ENCODE measurements around the gene CPNE2. TPM values are rescaled to one million over a fixed set of nuclear protein-coding genes. Genes with fewer than 3 reads are reported as not detected.

CPNE2 gene
- polyA plus RNA-seq, 2 of the 4 experiments (the other 2 are of a cell fraction): 36.7 TPM

DNA sequence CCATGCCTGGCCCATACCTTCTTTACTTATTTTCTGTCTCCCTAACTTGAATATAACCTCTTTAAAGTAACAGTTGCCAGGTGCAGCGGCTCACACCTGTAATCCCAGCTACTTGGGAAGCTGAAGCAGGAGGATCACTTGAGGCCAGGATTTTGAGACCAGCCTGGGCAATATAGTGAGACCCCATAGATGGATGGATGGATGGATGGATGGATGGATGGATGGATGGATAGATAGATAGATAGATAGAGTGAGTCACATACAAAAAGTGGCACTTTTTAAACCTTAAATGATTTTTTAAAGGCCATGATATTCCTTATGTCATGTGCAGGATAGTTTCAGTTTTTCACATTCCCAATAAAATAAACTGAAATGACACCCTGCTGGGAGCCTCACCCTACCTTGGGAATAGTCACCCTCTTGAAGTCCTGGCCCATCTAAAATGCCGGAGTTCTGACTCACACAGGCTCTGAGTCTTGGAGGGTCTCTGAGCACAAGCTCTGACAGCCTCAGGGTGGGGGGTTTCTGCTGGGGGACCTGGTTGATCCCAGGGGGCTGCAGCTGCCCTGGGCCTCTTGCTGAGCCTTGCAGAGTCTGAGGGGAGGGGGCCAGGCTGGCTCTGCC, 26.2 kb downstream of the CPNE2 start:
- Histone ChIP-seq H3K9me3 (no peaks in the 10 kb centered on the region), H3K27ac (no peak overlapping the region; a peak in 1 of 6 replicates), H3K4me3 (no peak overlapping the region), H3K4me2 (no peak overlapping the region), H3K4me1 (peaks cover 7% of the 10 kb centered on the region; the same call in 1 of the 3 replicates)
- POLR2A ChIA-PET: interaction anchor here (0.6 kb wide), 1 partner anchor 109 kb away, joined by 4 read pairs; no protein-coding TSS in a partner anchor
- DNase-seq (ENCODE audit: low read depth in 1 of 2, low spot score in 1 of 2) (no peak), ATAC-seq (no peak), FAIRE-seq (no peak)
- CTCF ChIA-PET: interaction anchor here (0.6 to 2.0 kb wide), 9 partner anchors 23 to 308 kb away, joined by 3 to 11 read pairs (median 3); partner anchors contain the start of gene CPNE2
- TF ChIP-seq POLR2AphosphoS2 (conservative IDR thresholded peaks at IDR 0.05; ENCODE audit: low read length) (no peak), TFCP2L1 (CRISPR knock-in tag; IDR thresholded peaks at IDR 0.05) (no peak), ESRRA (IDR thresholded peaks at IDR 0.05; ENCODE audit: borderline replicate concordance, low read length) (no peak), PHF8 (IDR thresholded peaks at IDR 0.05; ENCODE audit: borderline replicate concordance, low read depth) (no peak), HOXA7 (CRISPR knock-in tag; IDR thresholded peaks at IDR 0.05) (no peak)
- TF ChIP-seq, protein P1, sequence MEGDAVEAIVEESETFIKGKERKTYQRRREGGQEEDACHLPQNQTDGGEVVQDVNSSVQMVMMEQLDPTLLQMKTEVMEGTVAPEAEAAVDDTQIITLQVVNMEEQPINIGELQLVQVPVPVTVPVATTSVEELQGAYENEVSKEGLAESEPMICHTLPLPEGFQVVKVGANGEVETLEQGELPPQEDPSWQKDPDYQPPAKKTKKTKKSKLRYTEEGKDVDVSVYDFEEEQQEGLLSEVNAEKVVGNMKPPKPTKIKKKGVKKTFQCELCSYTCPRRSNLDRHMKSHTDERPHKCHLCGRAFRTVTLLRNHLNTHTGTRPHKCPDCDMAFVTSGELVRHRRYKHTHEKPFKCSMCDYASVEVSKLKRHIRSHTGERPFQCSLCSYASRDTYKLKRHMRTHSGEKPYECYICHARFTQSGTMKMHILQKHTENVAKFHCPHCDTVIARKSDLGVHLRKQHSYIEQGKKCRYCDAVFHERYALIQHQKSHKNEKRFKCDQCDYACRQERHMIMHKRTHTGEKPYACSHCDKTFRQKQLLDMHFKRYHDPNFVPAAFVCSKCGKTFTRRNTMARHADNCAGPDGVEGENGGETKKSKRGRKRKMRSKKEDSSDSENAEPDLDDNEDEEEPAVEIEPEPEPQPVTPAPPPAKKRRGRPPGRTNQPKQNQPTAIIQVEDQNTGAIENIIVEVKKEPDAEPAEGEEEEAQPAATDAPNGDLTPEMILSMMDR (IDR thresholded peaks at IDR 0.05): no peak
- WGBS (ENCODE audit: missing lambda C conversion rate): 82% methylated on average over 2 of the region's 2 CpGs

- H3K9me3 ChIP-seq: no peaks in the 10 kb centered on the region
- ATAC-seq (no peak), FAIRE-seq (no peak), DNase-seq (ENCODE audit: low read depth in 1 of 2, low spot score in 1 of 2) (no peak)
- TF ChIP-seq HOXB13 (CRISPR knock-in tag; IDR thresholded peaks at IDR 0.05; ENCODE audit: low read depth): no peak
- no peak for TF ChIP-seq ZC3H11A (IDR thresholded peaks at IDR 0.05)
- TF ChIP-seq RAD21 (conservative IDR thresholded peaks at IDR 0.05 in 1 of 2, IDR thresholded peaks at IDR 0.05 in 1 of 2): no peak
- TF ChIP-seq, protein P2, sequence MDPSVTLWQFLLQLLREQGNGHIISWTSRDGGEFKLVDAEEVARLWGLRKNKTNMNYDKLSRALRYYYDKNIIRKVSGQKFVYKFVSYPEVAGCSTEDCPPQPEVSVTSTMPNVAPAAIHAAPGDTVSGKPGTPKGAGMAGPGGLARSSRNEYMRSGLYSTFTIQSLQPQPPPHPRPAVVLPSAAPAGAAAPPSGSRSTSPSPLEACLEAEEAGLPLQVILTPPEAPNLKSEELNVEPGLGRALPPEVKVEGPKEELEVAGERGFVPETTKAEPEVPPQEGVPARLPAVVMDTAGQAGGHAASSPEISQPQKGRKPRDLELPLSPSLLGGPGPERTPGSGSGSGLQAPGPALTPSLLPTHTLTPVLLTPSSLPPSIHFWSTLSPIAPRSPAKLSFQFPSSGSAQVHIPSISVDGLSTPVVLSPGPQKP (IDR thresholded peaks at IDR 0.05; ENCODE audit: low read depth, low read length): no peak
- H3K27ac ChIP-seq: no peak overlapping the region
- ChIA-PET CTCF (interaction anchor here (0.6 to 4.6 kb wide), 4 partner anchors 14 to 348 kb away, joined by 3 to 15 read pairs (median 5); partner anchors contain the start of gene CPNE2), POLR2A (no interaction called here)
- H3K4me2 ChIP-seq: no peak overlapping the region
- peaks cover 5% of the 10 kb centered on the region; the same call in 1 of the 3 replicates for H3K4me1 ChIP-seq
- no peak overlapping the region for H3K4me3 ChIP-seq
- 95% methylated on average over 7 of the region's 7 CpGs for WGBS (ENCODE audit: missing lambda C conversion rate)
Measured at GRCh38 chr16:57123216-57123973, 31.0 kb downstream of the CPNE2 start.

- no peak for DNase-seq (ENCODE audit: low read depth in 1 of 2, low spot score in 1 of 2)
- POLR2A ChIA-PET: no interaction called here
- no peaks in the 10 kb centered on the region for H3K9me3 ChIP-seq
Measured at GRCh38 chr16:57123974-57124674, 31.7 kb downstream of the CPNE2 start.

GRCh38 chr16:57125376-57125775, 33.0 kb downstream of the CPNE2 start:
- no peaks in the 10 kb centered on the region for H3K9me3 ChIP-seq
- H3K4me2 ChIP-seq: no peak overlapping the region
- H3K4me3 ChIP-seq: no peak overlapping the region
- no peaks in the 10 kb centered on the region for H3K4me1 ChIP-seq
- WGBS (ENCODE audit: missing lambda C conversion rate): 95% methylated on average over 4 of the region's 4 CpGs
- H3K27ac ChIP-seq: no peak overlapping the region
- ChIA-PET CTCF (interaction anchor here (1.9 to 3.5 kb wide), 2 partner anchors 33 to 41 kb away, joined by 6 to 19 read pairs; partner anchors contain the start of gene CPNE2), POLR2A (no interaction called here)
- FAIRE-seq: no peak
- DNase-seq (ENCODE audit: low read depth in 1 of 2, low spot score in 1 of 2): no peak
- no peak for ATAC-seq
- TF ChIP-seq RARB (CRISPR knock-in tag; IDR thresholded peaks at IDR 0.05): no peak
- no peak for TF ChIP-seq ATOH8 (CRISPR knock-in tag; IDR thresholded peaks at IDR 0.05; ENCODE audit: low read depth)
- no peak for TF ChIP-seq POLR2A (IDR thresholded peaks at IDR 0.05; ENCODE audit: low read length)
- TF ChIP-seq, protein P3, sequence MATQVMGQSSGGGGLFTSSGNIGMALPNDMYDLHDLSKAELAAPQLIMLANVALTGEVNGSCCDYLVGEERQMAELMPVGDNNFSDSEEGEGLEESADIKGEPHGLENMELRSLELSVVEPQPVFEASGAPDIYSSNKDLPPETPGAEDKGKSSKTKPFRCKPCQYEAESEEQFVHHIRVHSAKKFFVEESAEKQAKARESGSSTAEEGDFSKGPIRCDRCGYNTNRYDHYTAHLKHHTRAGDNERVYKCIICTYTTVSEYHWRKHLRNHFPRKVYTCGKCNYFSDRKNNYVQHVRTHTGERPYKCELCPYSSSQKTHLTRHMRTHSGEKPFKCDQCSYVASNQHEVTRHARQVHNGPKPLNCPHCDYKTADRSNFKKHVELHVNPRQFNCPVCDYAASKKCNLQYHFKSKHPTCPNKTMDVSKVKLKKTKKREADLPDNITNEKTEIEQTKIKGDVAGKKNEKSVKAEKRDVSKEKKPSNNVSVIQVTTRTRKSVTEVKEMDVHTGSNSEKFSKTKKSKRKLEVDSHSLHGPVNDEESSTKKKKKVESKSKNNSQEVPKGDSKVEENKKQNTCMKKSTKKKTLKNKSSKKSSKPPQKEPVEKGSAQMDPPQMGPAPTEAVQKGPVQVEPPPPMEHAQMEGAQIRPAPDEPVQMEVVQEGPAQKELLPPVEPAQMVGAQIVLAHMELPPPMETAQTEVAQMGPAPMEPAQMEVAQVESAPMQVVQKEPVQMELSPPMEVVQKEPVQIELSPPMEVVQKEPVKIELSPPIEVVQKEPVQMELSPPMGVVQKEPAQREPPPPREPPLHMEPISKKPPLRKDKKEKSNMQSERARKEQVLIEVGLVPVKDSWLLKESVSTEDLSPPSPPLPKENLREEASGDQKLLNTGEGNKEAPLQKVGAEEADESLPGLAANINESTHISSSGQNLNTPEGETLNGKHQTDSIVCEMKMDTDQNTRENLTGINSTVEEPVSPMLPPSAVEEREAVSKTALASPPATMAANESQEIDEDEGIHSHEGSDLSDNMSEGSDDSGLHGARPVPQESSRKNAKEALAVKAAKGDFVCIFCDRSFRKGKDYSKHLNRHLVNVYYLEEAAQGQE (IDR thresholded peaks at IDR 0.05): no peak
- TF ChIP-seq JUNB (IDR thresholded peaks at IDR 0.05): no peak
- no peak for TF ChIP-seq GATA3 (IDR thresholded peaks at IDR 0.05; ENCODE audit: borderline replicate concordance)
- no peak for TF ChIP-seq KDM5A (IDR thresholded peaks at IDR 0.05)
- TF ChIP-seq CHD2 (IDR thresholded peaks at IDR 0.05; ENCODE audit: low read length, partially characterized antibody): no peak
- TF ChIP-seq HOXB13 (CRISPR knock-in tag; IDR thresholded peaks at IDR 0.05; ENCODE audit: low read depth): no peak
- TF ChIP-seq ZC3H11A (IDR thresholded peaks at IDR 0.05): no peak

More at GRCh38 chr16:57123974-57124674, 31.7 kb downstream of the CPNE2 start:
- no peak overlapping the region for H3K4me3 ChIP-seq
- ATAC-seq (no peak), FAIRE-seq (no peak)
- TF ChIP-seq RAD21 (conservative IDR thresholded peaks at IDR 0.05 in 1 of 2, IDR thresholded peaks at IDR 0.05 in 1 of 2) (no peak), RFX5 (IDR thresholded peaks at IDR 0.05) (no peak)
- H3K27ac ChIP-seq: no peak overlapping the region
- CTCF ChIA-PET: interaction anchor here (0.6 to 4.6 kb wide), 3 partner anchors 15 to 349 kb away, joined by 3 to 15 read pairs (median 7); no protein-coding TSS in a partner anchor
- WGBS (ENCODE audit: missing lambda C conversion rate): 83% methylated on average over 11 of the region's 11 CpGs
- no peaks in the 10 kb centered on the region for H3K4me1 ChIP-seq
- H3K4me2 ChIP-seq: no peak overlapping the region

Data from A549 (cell line).